Glutamatergic neuron (in vitro differentiated cells): ENCODE results near the gene ZFP1. TPM values are rescaled to one million over a fixed set of nuclear protein-coding genes. Genes with fewer than 3 reads are reported as not detected.

Experiments
- DNase-seq: peaks from one replicate; pipeline ENCODE4 v3.0.0; 2022
- H3K27ac Mint-ChIP-seq: one replicate; pipeline ENCODE4 v1.8.0; 2020; ENCODE audit warnings: mild to moderate bottlenecking, mixed read lengths, inconsistent platforms; ENCODE audit not compliant: unreplicated experiment
- H3K27me3 Mint-ChIP-seq: one replicate; pipeline ENCODE4 v1.8.0; 2020; ENCODE audit warnings: mild to moderate bottlenecking, moderate library complexity, mixed read lengths, inconsistent platforms; ENCODE audit not compliant: unreplicated experiment
- H3K36me3 Mint-ChIP-seq: one replicate; pipeline ENCODE4 v1.8.0; 2020; ENCODE audit warnings: mild to moderate bottlenecking, mixed read lengths, inconsistent platforms; ENCODE audit not compliant: unreplicated experiment
- H3K4me1 Mint-ChIP-seq: one replicate; pipeline ENCODE4 v1.8.0; 2020; ENCODE audit warnings: mild to moderate bottlenecking, low read depth, mixed read lengths, inconsistent platforms; ENCODE audit not compliant: unreplicated experiment
- H3K4me3 Mint-ChIP-seq: one replicate; pipeline ENCODE4 v1.8.0; 2020; ENCODE audit warnings: mild to moderate bottlenecking, mixed read lengths, inconsistent platforms; ENCODE audit not compliant: unreplicated experiment
- H3K9me3 Mint-ChIP-seq: one replicate; pipeline ENCODE4 v1.8.0; 2020; ENCODE audit warnings: mild to moderate bottlenecking, moderate library complexity, mixed read lengths, inconsistent platforms; ENCODE audit not compliant: unreplicated experiment
- total RNA-seq: library from RNA; stranded (reverse); fragmentation: NEBNext Ultra II Directional; extraction: Animal tissue kit (Norgen Biotek cat#: 25700); gene quantifications from one replicate; pipeline ENCODE4 v1.2.1, GENCODE V29; 2021; ENCODE audit not compliant: unreplicated experiment
- TF ChIP-seq, protein P1 (sequence below): fragments of 200-600 bp; sonication (generic); IDR thresholded peaks from one replicate; pipeline ENCODE4 v1.5.0; 2021; ENCODE audit not compliant: partially characterized antibody, unreplicated experiment

Gene ZFP1
- total RNA-seq, 1 donor from 2014 or later, result 16.1 TPM

DNA sequence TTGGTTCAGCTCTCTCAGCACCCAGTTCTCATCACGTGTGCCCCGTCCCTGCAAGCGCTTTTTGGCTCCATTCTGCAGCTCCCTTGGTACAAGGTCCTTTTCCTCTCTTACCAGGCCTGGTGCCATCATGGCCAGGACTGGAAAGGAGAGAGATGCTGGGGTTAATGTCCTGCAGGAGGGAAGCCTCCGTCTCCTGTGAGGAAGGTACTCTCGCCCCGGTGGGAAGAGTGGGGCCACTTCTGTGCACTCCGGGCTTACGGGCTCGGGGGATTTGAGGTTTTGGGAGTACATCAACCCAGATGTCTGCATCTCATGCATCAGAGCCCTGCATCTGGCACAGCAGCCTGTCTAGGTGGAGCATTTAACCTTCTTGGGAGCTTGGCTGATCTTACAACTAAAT, 48.5 kb downstream of the ZFP1 start:
- Mint-ChIP-seq H3K4me1 (peaks cover 11% of the 10 kb centered on the region), H3K9me3 (peaks cover 8% of the 10 kb centered on the region), H3K4me3 (no peak overlapping the region), H3K27ac (no peak overlapping the region), H3K36me3 (peaks cover 7% of the 10 kb centered on the region), H3K27me3 (peaks cover 8% of the 10 kb centered on the region)
- no peak for DNase-seq
- TF ChIP-seq, protein P1, sequence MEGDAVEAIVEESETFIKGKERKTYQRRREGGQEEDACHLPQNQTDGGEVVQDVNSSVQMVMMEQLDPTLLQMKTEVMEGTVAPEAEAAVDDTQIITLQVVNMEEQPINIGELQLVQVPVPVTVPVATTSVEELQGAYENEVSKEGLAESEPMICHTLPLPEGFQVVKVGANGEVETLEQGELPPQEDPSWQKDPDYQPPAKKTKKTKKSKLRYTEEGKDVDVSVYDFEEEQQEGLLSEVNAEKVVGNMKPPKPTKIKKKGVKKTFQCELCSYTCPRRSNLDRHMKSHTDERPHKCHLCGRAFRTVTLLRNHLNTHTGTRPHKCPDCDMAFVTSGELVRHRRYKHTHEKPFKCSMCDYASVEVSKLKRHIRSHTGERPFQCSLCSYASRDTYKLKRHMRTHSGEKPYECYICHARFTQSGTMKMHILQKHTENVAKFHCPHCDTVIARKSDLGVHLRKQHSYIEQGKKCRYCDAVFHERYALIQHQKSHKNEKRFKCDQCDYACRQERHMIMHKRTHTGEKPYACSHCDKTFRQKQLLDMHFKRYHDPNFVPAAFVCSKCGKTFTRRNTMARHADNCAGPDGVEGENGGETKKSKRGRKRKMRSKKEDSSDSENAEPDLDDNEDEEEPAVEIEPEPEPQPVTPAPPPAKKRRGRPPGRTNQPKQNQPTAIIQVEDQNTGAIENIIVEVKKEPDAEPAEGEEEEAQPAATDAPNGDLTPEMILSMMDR, result no peak

DNA sequence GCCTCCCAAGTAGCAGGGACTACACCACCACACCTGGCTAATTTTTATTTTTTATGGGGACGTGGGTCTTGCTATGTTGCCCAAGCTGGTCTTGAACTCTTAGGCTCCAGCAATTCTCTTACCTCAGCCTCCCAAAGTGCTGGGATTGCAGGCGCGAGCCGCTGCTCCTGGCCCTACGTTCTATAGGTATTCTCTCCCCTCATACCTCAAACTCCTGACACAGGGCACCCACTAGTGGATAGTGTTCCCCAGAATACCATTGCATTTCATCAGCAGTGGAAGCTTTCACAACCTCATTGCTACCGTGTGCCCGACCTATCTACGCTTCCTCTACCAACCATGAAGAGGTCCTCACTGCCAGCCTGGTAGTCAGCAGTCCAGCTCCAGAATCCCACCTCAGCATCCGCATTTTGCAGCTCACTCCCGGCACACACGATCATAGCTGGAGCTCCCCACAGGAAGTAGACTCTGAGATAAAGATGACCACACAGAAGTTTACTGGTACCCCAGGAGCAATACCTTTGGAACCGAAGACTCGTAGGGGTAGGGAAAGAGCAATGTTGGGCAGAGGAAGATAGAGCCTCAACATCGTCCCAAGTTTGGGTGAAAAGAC, 49.3 kb downstream of the ZFP1 start:
- Mint-ChIP-seq H3K27ac (no peak overlapping the region), H3K27me3 (peaks cover 8% of the 10 kb centered on the region), H3K36me3 (peaks cover 7% of the 10 kb centered on the region), H3K9me3 (peaks cover 6% of the 10 kb centered on the region), H3K4me1 (peaks cover 11% of the 10 kb centered on the region), H3K4me3 (peak overlapping the region; percentile 3)
- DNase-seq, result no peak
- TF ChIP-seq, protein P1, result no peak

DNA sequence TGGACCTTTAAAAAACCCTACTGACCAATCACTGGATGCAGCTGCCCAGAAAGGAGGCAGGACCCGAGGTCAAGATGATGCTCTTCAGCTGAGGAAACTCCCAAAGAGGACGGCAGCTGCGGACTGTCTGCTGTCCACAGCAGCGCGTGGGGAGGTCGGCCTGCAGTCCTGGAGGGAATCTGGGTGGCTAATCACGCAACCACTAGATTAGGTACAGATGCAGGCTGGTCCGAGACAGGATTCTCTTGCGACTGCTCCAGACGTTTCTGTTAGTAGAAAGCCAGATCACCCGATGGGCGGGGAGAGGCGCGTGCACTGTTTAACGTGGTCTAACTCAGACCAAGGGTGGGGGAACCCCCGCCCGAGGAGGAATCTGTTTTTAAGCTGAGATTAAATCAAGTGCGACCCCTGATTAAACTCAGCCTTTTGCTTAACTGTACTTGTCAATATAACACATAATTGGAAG, 49.8 kb downstream of the ZFP1 start:
- H3K27ac Mint-ChIP-seq, result no peak overlapping the region
- H3K27me3 Mint-ChIP-seq, result peaks cover 8% of the 10 kb centered on the region
- peaks cover 11% of the 10 kb centered on the region for H3K4me1 Mint-ChIP-seq
- DNase-seq, result no peak
- TF ChIP-seq, protein P1, result no peak
- peaks cover 3% of the 10 kb centered on the region for H3K36me3 Mint-ChIP-seq
- peaks cover 6% of the 10 kb centered on the region for H3K9me3 Mint-ChIP-seq
- H3K4me3 Mint-ChIP-seq, result no peak overlapping the region

DNA sequence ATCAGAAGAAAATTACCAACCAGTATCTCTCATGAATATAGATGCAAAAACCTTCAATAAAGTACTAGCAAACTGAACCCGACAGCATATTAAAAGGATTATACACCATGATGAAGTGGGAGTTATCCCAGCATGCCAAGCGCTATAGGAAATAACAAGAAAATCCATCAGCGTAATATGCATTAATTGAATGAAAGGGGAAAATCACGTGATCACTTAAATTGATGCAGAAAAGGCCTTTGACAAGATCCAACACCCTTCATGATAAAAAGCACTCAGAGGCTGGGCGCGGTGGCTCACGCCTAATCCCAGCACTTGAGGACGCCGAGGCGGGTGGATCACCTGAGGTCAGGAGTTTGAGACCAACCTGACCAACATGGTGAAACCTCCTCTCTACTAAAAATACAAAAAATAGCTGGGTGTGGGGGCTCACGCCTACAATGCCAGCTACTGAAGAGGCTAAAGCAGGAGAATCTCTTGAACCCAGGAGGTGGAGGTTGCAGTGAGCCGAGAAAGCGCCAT, 53.8 kb downstream of the ZFP1 start:
- Mint-ChIP-seq H3K4me1 (peaks cover 7% of the 10 kb centered on the region), H3K4me3 (no peak overlapping the region), H3K27ac (no peak overlapping the region), H3K9me3 (peaks cover 5% of the 10 kb centered on the region), H3K36me3 (no peaks in the 10 kb centered on the region), H3K27me3 (peaks cover 3% of the 10 kb centered on the region)
- TF ChIP-seq, protein P1, result no peak
- DNase-seq, result no peak

DNA sequence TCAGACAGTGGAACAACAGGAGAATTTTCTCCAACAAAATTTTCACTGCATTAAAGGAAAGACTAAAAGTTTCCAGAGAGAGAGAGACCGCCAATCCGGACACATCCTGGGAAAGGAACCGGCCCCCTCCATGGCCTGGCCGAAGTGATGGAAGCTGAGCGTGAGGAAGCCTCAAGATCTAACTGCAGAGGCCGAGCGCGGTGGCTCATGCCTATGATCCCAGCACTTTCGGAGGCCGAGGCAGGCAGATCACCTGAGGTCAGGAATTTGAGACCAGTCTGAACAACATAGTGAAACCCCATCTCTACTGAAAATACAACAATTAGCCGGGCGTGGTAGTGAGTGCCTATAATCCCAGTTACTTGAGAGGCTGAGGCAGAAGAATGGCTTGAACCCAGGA, 54.8 kb downstream of the ZFP1 start:
- TF ChIP-seq, protein P1, result no peak
- Mint-ChIP-seq H3K4me3 (no peak overlapping the region), H3K27me3 (peaks cover 1% of the 10 kb centered on the region), H3K36me3 (no peaks in the 10 kb centered on the region), H3K4me1 (peaks cover 3% of the 10 kb centered on the region), H3K9me3 (peaks cover 4% of the 10 kb centered on the region), H3K27ac (no peak overlapping the region)
- no peak for DNase-seq
